Right lobe of liver (tissue), 4 donors: Measurements from ENCODE around the gene MYO7B.

Source experiments
- POLR2A ChIP-seq: fragments of 450-650 bp; IDR thresholded peaks from one replicate; pipeline ENCODE4 v1.6.1; 2017; ENCODE audit warnings: antibody characterized with exemption, mild to moderate bottlenecking
- TF ChIP-seq, protein P1 (sequence below), 4 donors: fragments of 200-600 bp in 3 of 4; fragments of 450-650 bp in 1 of 4; IDR thresholded peaks; one replicate each; pipeline versions ENCODE4 v1.5.1 to v1.8.0; 2016 to 2022; ENCODE audit warnings: antibody characterized with exemption in 4 of 4, mild to moderate bottlenecking in 2 of 4
- donor health status: DM: no; HTN: no; CAD: no.
- donor health status: DM: no; HTN: no; CAD: no.
- donor health status: DM: no; HTN: yes; CAD: no.

DNA sequence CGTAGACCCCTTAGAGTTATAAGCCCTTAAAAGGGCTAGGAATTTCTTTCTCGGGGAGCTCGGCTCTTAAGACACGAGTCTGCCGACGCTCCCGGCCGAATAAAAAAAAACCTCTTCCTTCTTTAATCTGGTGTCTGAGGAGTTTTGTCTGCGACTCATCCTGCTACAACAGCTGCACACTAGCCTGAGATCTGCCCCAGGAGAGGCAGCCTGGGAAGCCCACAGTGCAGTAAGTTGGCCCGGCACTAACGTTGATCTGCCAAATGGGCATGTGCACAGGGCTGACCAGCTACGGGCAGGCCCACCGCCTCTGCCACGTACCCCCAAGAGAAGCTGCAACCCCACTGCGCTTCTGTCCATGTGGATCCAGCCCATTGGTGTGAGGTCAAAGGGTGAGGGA lies 148.3 kb downstream of the MYO7B start:
- TF ChIP-seq, protein P1, sequence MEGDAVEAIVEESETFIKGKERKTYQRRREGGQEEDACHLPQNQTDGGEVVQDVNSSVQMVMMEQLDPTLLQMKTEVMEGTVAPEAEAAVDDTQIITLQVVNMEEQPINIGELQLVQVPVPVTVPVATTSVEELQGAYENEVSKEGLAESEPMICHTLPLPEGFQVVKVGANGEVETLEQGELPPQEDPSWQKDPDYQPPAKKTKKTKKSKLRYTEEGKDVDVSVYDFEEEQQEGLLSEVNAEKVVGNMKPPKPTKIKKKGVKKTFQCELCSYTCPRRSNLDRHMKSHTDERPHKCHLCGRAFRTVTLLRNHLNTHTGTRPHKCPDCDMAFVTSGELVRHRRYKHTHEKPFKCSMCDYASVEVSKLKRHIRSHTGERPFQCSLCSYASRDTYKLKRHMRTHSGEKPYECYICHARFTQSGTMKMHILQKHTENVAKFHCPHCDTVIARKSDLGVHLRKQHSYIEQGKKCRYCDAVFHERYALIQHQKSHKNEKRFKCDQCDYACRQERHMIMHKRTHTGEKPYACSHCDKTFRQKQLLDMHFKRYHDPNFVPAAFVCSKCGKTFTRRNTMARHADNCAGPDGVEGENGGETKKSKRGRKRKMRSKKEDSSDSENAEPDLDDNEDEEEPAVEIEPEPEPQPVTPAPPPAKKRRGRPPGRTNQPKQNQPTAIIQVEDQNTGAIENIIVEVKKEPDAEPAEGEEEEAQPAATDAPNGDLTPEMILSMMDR (IDR thresholded peaks at IDR 0.05), result no peak
- TF ChIP-seq POLR2A, result no peak
